Liver (tissue), 9 donors: ENCODE results near the gene GIPR. TPM values are rescaled to one million over a fixed set of nuclear protein-coding genes. Genes with fewer than 3 reads are reported as not detected.

Experiments
- DNase-seq: peaks from one replicate; pipeline ENCODE4 v3.0.0-alpha.2; 2017; ENCODE audit warnings: low spot score
- H3K27ac ChIP-seq, 2 donors: one replicate each; pipeline ENCODE4 v1.7.0; 2013; ENCODE audit warnings: inconsistent platforms in 2 of 2, low read length in 2 of 2, control low read depth in 1 of 2, low read depth in 1 of 2, mild to moderate bottlenecking in 1 of 2
- H3K27me3 ChIP-seq, 4 donors: one replicate each; pipeline versions ENCODE4 v1.6.1 to v1.7.0; 2013; ENCODE audit warnings: low read length in 3 of 4, inconsistent platforms in 1 of 4, mild to moderate bottlenecking in 1 of 4, moderate library complexity in 1 of 4; ENCODE audit not compliant: control insufficient read depth in 4 of 4, insufficient read depth in 4 of 4
- H3K36me3 ChIP-seq, 4 donors: one replicate each; pipeline versions ENCODE4 v1.6.1 to v1.7.0; 2013; ENCODE audit warnings: low read length in 3 of 4, mild to moderate bottlenecking in 3 of 4, low read depth in 1 of 4, moderate library complexity in 1 of 4; ENCODE audit not compliant: control insufficient read depth in 4 of 4, insufficient read depth in 3 of 4
- H3K4me1 ChIP-seq, 4 donors: one replicate each; pipeline versions ENCODE4 v1.6.1 to v1.7.0; 2013; ENCODE audit warnings: low read length in 3 of 4, mild to moderate bottlenecking in 3 of 4, moderate library complexity in 1 of 4; ENCODE audit not compliant: control insufficient read depth in 4 of 4, insufficient read depth in 4 of 4
- H3K4me3 ChIP-seq, 3 donors: one replicate each; pipeline versions ENCODE4 v1.6.1 to v1.7.0; 2013; ENCODE audit warnings: low read length in 3 of 3, control low read depth in 1 of 3, low read depth in 1 of 3, mild to moderate bottlenecking in 1 of 3
- H3K9ac ChIP-seq, 2 donors: one replicate each; pipeline ENCODE4 v1.7.0; 2013; ENCODE audit warnings: low read length in 2 of 2, mild to moderate bottlenecking in 2 of 2, moderate library complexity in 2 of 2, control low read depth in 1 of 2, low read depth in 1 of 2
- H3K9me3 ChIP-seq, 4 donors: one replicate each; pipeline versions ENCODE4 v1.6.1 to v1.7.0; 2013; ENCODE audit warnings: low read length in 3 of 4; ENCODE audit not compliant: control insufficient read depth in 4 of 4
- HNF4A ChIP-seq, 2 donors: conservative IDR thresholded peaks; 2 replicates each; pipeline ENCODE4 v1.6.1; 2016; ENCODE audit warnings: antibody characterized with exemption in 2 of 2, mild to moderate bottlenecking in 2 of 2
- JUND ChIP-seq, 2 donors: IDR thresholded peaks; 2 replicates each; pipeline ENCODE4 v1.6.1; 2016; ENCODE audit warnings: antibody characterized with exemption in 2 of 2
- RAD21 ChIP-seq, 2 donors: IDR thresholded peaks; 2 replicates each; pipeline ENCODE4 v1.6.1; 2016; ENCODE audit warnings: antibody characterized with exemption in 2 of 2, mild to moderate bottlenecking in 2 of 2
- SP1 ChIP-seq: IDR thresholded peaks from 2 replicates; pipeline ENCODE4 v1.6.1; 2018; ENCODE audit warnings: antibody characterized with exemption, mild to moderate bottlenecking
- TAF1 ChIP-seq: conservative IDR thresholded peaks from 2 replicates; pipeline ENCODE4 v1.6.1; 2016; ENCODE audit warnings: antibody characterized with exemption, mild to moderate bottlenecking
- YY1 ChIP-seq: IDR thresholded peaks from 2 replicates; pipeline ENCODE4 v1.6.1; 2016; ENCODE audit warnings: antibody characterized with exemption, mild to moderate bottlenecking
- WGBS: extraction: QIAGEN DNeasy Blood & Tissue Kit; methylation state at CpG from one replicate; pipeline ENCODE4 v1.1.7; 2013; 5-methylcytosine and 5-hydroxymethylcytosine counted together
- polyA plus RNA-seq, 2 donors: library from polyadenylated mRNA; stranded (reverse) in 1 of 2; unstranded in 1 of 2; fragments of 200-250 nt in 1 of 2; fragments of >200 nt in 1 of 2; fragmentation: Nextera tagmentation in 1 of 2; extraction: Ambion mirVana in 1 of 2; gene quantifications; one replicate each; pipeline versions ENCODE4 v1.2.1 to v1.2.3, GENCODE V29; 2013 to 2015
- total RNA-seq, 2 donors: library from RNA; depleted of rRNA; stranded (reverse); fragments of >200 nt; gene quantifications; one replicate each; pipeline ENCODE4 v1.2.3, GENCODE V29; 2014
- TF ChIP-seq, protein P1 (sequence below): fragments of 150-350 bp; IDR thresholded peaks from 2 replicates; pipeline ENCODE4 v1.5.1; 2017; ENCODE audit warnings: improper control_type of control experiment, low read depth, low read length; ENCODE audit not compliant: missing input control
- TF ChIP-seq, protein P2 (sequence below): IDR thresholded peaks from 2 replicates; pipeline ENCODE4 v1.6.1; 2016; ENCODE audit warnings: antibody characterized with exemption
- TF ChIP-seq, protein P3 (sequence below): IDR thresholded peaks from 2 replicates; pipeline ENCODE4 v1.6.1; 2016; ENCODE audit warnings: antibody characterized with exemption
- TF ChIP-seq, protein P4 (sequence below): IDR thresholded peaks from 2 replicates; pipeline ENCODE4 v1.6.1; 2016; ENCODE audit warnings: antibody characterized with exemption, mild to moderate bottlenecking
- donor health status: healthy.
- donor health status: healthy.
- donor health status: healthy.
- donor health status: healthy.
- donor health status: healthy.

The GIPR gene
- total and polyA plus RNA-seq, 4 donors, result 0.05 to 0.50 (median 0.07) TPM

DNA sequence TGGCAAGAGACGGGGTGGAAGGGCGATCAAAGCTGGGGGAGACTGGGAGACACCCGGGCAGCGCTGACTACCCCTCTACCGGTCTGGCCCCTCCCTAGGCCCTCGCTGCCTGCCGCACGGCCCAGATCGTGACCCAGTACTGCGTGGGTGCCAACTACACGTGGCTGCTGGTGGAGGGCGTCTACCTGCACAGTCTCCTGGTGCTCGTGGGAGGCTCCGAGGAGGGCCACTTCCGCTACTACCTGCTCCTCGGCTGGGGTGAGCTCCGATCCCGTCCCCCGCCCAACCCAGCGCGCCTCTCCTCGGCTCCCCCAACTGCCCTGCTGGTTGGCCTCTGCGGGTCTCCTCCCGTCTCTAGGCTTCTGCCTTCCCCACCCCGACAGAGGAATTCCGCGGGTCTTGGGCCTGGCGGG is 8.8 kb downstream of the GIPR start (continued):
- TF ChIP-seq, protein P1, sequence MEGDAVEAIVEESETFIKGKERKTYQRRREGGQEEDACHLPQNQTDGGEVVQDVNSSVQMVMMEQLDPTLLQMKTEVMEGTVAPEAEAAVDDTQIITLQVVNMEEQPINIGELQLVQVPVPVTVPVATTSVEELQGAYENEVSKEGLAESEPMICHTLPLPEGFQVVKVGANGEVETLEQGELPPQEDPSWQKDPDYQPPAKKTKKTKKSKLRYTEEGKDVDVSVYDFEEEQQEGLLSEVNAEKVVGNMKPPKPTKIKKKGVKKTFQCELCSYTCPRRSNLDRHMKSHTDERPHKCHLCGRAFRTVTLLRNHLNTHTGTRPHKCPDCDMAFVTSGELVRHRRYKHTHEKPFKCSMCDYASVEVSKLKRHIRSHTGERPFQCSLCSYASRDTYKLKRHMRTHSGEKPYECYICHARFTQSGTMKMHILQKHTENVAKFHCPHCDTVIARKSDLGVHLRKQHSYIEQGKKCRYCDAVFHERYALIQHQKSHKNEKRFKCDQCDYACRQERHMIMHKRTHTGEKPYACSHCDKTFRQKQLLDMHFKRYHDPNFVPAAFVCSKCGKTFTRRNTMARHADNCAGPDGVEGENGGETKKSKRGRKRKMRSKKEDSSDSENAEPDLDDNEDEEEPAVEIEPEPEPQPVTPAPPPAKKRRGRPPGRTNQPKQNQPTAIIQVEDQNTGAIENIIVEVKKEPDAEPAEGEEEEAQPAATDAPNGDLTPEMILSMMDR, result no peak

DNA sequence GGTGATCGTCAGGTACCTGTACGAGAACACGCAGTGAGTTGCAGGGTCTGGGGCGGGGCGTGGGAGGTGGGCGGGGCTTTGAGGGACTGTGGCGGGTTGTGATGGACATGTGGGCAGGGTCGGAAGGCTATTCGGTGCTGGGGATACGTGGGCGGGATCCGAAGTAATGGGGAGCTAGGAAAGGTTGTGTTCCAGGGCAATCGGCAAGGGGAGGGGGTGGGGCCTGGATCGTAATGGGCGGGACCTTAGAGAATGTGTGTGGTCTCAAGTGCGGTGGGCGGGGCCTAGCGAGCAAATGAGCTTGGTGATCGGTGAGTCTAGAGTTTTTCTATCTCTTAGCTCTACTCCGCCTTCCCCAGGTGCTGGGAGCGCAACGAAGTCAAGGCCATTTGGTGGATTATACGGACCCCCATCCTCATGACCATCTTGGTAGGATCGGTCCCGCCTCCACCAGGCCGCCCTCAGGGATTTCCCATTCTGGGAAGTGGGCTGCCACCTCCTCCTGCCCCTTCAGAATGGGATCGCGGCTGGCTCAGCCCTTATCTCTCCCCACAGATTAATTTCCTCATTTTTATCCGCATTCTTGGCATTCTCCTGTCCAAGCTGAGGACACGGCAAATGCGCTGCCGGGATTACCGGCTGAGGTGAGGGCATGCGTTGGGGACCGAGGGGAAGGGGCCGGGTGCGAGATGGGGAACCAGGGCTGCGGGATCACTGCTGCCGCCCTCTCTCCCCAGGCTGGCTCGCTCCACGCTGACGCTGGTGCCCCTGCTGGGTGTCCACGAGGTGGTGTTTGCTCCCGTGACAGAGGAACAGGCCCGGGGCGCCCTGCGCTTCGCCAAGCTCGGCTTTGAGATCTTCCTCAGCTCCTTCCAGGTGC is 9.6 kb downstream of the GIPR start:
- peak; percentile 73 for DNase-seq
- 8% methylated on average over 49 of the region's 49 CpGs for WGBS
- Histone ChIP-seq H3K9ac (no peak overlapping the region), H3K27me3 (peaks cover 0 to 5% (median 4%) of the 10 kb centered on the region in 4 donors), H3K4me3 (peak overlapping the region in 1 of 3 donors; percentile 43), H3K9me3 (no peaks in the 10 kb centered on the region), H3K4me1 (peaks cover 4 to 19% (median 13%) of the 10 kb centered on the region in 4 donors), H3K27ac (peak overlapping the region in 1 of 2 donors; percentile 20), H3K36me3 (no peaks in the 10 kb centered on the region)
- no peak for TF ChIP-seq YY1
- TF ChIP-seq, protein P2, sequence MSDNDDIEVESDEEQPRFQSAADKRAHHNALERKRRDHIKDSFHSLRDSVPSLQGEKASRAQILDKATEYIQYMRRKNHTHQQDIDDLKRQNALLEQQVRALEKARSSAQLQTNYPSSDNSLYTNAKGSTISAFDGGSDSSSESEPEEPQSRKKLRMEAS, result no peak
- peak in 1 of 2 donors; percentile 26 for TF ChIP-seq RAD21 (IDR thresholded peaks at IDR 0.05)
- peak; percentile 32 for TF ChIP-seq SP1
- TF ChIP-seq, protein P1, result no peak
- no peak for TF ChIP-seq JUND (IDR thresholded peaks at IDR 0.05)
- no peak for TF ChIP-seq HNF4A (conservative IDR thresholded peaks at IDR 0.05)
- TF ChIP-seq, protein P3, sequence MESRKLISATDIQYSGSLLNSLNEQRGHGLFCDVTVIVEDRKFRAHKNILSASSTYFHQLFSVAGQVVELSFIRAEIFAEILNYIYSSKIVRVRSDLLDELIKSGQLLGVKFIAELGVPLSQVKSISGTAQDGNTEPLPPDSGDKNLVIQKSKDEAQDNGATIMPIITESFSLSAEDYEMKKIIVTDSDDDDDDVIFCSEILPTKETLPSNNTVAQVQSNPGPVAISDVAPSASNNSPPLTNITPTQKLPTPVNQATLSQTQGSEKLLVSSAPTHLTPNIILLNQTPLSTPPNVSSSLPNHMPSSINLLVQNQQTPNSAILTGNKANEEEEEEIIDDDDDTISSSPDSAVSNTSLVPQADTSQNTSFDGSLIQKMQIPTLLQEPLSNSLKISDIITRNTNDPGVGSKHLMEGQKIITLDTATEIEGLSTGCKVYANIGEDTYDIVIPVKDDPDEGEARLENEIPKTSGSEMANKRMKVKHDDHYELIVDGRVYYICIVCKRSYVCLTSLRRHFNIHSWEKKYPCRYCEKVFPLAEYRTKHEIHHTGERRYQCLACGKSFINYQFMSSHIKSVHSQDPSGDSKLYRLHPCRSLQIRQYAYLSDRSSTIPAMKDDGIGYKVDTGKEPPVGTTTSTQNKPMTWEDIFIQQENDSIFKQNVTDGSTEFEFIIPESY, result no peak

DNA sequence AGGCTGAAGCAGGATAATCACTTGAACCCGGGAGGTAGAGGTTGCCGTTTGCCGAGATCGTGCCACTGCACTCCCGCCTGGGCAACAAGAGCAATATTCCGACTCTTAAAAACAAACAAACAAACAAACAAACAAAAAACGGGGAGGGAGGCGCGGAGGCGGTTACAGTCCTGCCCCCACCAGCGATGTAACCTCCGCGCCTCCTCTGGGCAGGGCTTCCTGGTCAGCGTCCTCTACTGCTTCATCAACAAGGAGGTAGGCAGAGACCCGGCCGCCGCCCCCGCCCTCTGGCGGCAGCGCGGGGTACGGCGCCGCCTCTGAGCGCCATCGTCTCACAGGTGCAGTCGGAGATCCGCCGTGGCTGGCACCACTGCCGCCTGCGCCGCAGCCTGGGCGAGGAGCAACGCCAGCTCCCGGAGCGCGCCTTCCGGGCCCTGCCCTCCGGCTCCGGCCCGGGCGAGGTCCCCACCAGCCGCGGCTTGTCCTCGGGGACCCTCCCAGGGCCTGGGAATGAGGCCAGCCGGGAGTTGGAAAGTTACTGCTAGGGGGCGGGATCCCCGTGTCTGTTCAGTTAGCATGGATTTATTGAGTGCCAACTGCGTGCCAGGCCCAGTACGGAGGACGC is 13.5 kb downstream of the GIPR start:
- WGBS, result 4% methylated on average over 51 of the region's 51 CpGs
- peaks cover 0 to 18% (median 8%) of the 10 kb centered on the region in 4 donors for H3K36me3 ChIP-seq
- H3K4me3 ChIP-seq, result peak overlapping the region in 1 of 3 donors; percentile 45
- no peaks in the 10 kb centered on the region for H3K9me3 ChIP-seq
- H3K27me3 ChIP-seq, result peaks cover 0 to 5% (median 4%) of the 10 kb centered on the region in 4 donors
- peaks cover 4 to 19% (median 13%) of the 10 kb centered on the region in 4 donors for H3K4me1 ChIP-seq
- peak overlapping the region in 1 of 2 donors; percentile 37 for H3K27ac ChIP-seq
- peak; percentile 83 for DNase-seq
- no peak overlapping the region for H3K9ac ChIP-seq
- TF ChIP-seq TAF1 (no peak), HNF4A (conservative IDR thresholded peaks at IDR 0.05) (no peak)
- TF ChIP-seq, protein P1, result peak; percentile 91
- TF ChIP-seq, protein P3, result no peak
- TF ChIP-seq, protein P4, sequence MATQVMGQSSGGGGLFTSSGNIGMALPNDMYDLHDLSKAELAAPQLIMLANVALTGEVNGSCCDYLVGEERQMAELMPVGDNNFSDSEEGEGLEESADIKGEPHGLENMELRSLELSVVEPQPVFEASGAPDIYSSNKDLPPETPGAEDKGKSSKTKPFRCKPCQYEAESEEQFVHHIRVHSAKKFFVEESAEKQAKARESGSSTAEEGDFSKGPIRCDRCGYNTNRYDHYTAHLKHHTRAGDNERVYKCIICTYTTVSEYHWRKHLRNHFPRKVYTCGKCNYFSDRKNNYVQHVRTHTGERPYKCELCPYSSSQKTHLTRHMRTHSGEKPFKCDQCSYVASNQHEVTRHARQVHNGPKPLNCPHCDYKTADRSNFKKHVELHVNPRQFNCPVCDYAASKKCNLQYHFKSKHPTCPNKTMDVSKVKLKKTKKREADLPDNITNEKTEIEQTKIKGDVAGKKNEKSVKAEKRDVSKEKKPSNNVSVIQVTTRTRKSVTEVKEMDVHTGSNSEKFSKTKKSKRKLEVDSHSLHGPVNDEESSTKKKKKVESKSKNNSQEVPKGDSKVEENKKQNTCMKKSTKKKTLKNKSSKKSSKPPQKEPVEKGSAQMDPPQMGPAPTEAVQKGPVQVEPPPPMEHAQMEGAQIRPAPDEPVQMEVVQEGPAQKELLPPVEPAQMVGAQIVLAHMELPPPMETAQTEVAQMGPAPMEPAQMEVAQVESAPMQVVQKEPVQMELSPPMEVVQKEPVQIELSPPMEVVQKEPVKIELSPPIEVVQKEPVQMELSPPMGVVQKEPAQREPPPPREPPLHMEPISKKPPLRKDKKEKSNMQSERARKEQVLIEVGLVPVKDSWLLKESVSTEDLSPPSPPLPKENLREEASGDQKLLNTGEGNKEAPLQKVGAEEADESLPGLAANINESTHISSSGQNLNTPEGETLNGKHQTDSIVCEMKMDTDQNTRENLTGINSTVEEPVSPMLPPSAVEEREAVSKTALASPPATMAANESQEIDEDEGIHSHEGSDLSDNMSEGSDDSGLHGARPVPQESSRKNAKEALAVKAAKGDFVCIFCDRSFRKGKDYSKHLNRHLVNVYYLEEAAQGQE, result no peak
